Endodermal cell (in vitro differentiated cells): ENCODE measurements around the gene ATF3. TPM values are rescaled to one million over a fixed set of nuclear protein-coding genes. Genes with fewer than 3 reads are reported as not detected.

Experiments
- DNase-seq: peaks from one replicate; pipeline ENCODE4 v3.0.0-alpha.2; 2017
- H3K27ac ChIP-seq: 2 replicates; pipeline ENCODE4 v1.5.1; 2013; ENCODE audit warnings: mild to moderate bottlenecking, low read depth, low read length, moderate library complexity
- H3K27me3 ChIP-seq: 2 replicates; pipeline ENCODE4 v1.6.1; 2013; ENCODE audit warnings: mild to moderate bottlenecking, low read length, moderate library complexity; ENCODE audit not compliant: insufficient read depth, control insufficient read depth, poor library complexity, severe bottlenecking
- H3K36me3 ChIP-seq: 2 replicates; pipeline ENCODE4 v1.7.0; 2013; ENCODE audit warnings: mild to moderate bottlenecking, low read length, moderate library complexity; ENCODE audit not compliant: control insufficient read depth, insufficient read depth
- H3K4me1 ChIP-seq: one replicate; pipeline ENCODE4 v1.7.0; 2013; ENCODE audit warnings: low read length; ENCODE audit not compliant: control insufficient read depth, insufficient read depth
- H3K4me3 ChIP-seq: 2 replicates; pipeline ENCODE4 v1.5.1; 2013; ENCODE audit warnings: mild to moderate bottlenecking, low read length, moderate library complexity
- H3K9ac ChIP-seq: 2 replicates; pipeline ENCODE4 v1.6.1; 2013; ENCODE audit warnings: mild to moderate bottlenecking, low read length, moderate library complexity; ENCODE audit not compliant: poor library complexity, severe bottlenecking; ENCODE audit errors: extremely low read depth
- H3K9me3 ChIP-seq: 2 replicates; pipeline ENCODE4 v1.6.1; 2013; ENCODE audit warnings: mild to moderate bottlenecking, low read length, moderate library complexity; ENCODE audit not compliant: control insufficient read depth
- H3K27ac Mint-ChIP-seq: 2 replicates; pipeline ENCODE4 v1.8.0; 2020; ENCODE audit warnings: mixed read lengths
- H3K27me3 Mint-ChIP-seq: 2 replicates; pipeline ENCODE4 v1.8.0; 2021; ENCODE audit warnings: mild to moderate bottlenecking, mixed read lengths; ENCODE audit not compliant: insufficient read depth
- H3K36me3 Mint-ChIP-seq: 2 replicates; pipeline ENCODE4 v1.8.0; 2020; ENCODE audit warnings: low read depth, mixed read lengths
- H3K4me1 Mint-ChIP-seq: 2 replicates; pipeline ENCODE4 v1.8.0; 2020; ENCODE audit warnings: mixed read lengths
- H3K4me3 Mint-ChIP-seq: 2 replicates; pipeline ENCODE4 v1.8.0; 2020; ENCODE audit warnings: mild to moderate bottlenecking, moderate library complexity, mixed read lengths
- H3K9me3 Mint-ChIP-seq: 2 replicates; pipeline ENCODE4 v1.8.0; 2020; ENCODE audit warnings: mild to moderate bottlenecking, mixed read lengths
- CTCF ChIP-seq: fragments of 200-600 bp; sonication (generic); conservative IDR thresholded peaks from 2 replicates; pipeline ENCODE4 v1.5.0; 2021; ENCODE audit warnings: antibody characterized with exemption, mild to moderate bottlenecking
- WGBS, 2 experiments: methylation state at CpG; one replicate each; pipeline versions ENCODE4 v1.1.5 to v1.1.7; 2013; ENCODE audit warnings: missing lambda C conversion rate in 2 of 2, mixed read lengths in 1 of 2; ENCODE audit not compliant: insufficient coverage in 1 of 2, insufficient read length in 1 of 2; 5-methylcytosine and 5-hydroxymethylcytosine counted together
- total RNA-seq, 2 donors: library from RNA; stranded (reverse); fragmentation: NEBNext Ultra II Directional in 1 of 2; extraction: Animal tissue kit (Norgen Biotek cat#: 25700) in 1 of 2; gene quantifications; 2 replicates in 1 of 2; 3 replicates in 1 of 2; pipeline ENCODE4 v1.2.1, GENCODE V29; 2021

Gene ATF3
- total RNA-seq, 2 donors from 2014 or later = 12.6 to 24.0 TPM

GRCh38 chr1:212640223-212640878, 31.8 kb downstream of the ATF3 start:
- H3K4me1 ChIP-seq = peaks cover 8% of the 10 kb centered on the region
- H3K9me3 ChIP-seq = peaks cover 7% of the 10 kb centered on the region
- no peak for TF ChIP-seq CTCF
- peaks cover 19% of the 10 kb centered on the region for H3K4me1 Mint-ChIP-seq
- no peak for DNase-seq
- no peaks in the 10 kb centered on the region for H3K36me3 Mint-ChIP-seq
- peaks cover 3% of the 10 kb centered on the region for H3K27me3 ChIP-seq
- H3K36me3 ChIP-seq = no peaks in the 10 kb centered on the region
- no peak overlapping the region for H3K27ac Mint-ChIP-seq
- H3K9me3 Mint-ChIP-seq = peaks cover 10% of the 10 kb centered on the region
- no peak overlapping the region for H3K27ac ChIP-seq
- H3K4me3 ChIP-seq = no peak overlapping the region
- 90 to 93% methylated on average over 1 to 3 of the region's 3 CpGs for WGBS, 2 experiments
- peaks cover 38% of the 10 kb centered on the region for H3K27me3 Mint-ChIP-seq
- H3K4me3 Mint-ChIP-seq = no peak overlapping the region
- H3K9ac ChIP-seq = no peak overlapping the region

GRCh38 chr1:212641956-212642355, 33.4 kb downstream of the ATF3 start:
- Histone ChIP-seq H3K27ac (no peak overlapping the region), H3K9ac (no peak overlapping the region), H3K9me3 (peaks cover 9% of the 10 kb centered on the region), H3K4me3 (no peak overlapping the region), H3K36me3 (no peaks in the 10 kb centered on the region), H3K27me3 (peaks cover 3% of the 10 kb centered on the region), H3K4me1 (no peaks in the 10 kb centered on the region)
- no peaks in the 10 kb centered on the region for H3K36me3 Mint-ChIP-seq
- H3K27ac Mint-ChIP-seq = no peak overlapping the region
- H3K4me3 Mint-ChIP-seq = no peak overlapping the region
- peaks cover 10% of the 10 kb centered on the region for H3K9me3 Mint-ChIP-seq
- TF ChIP-seq CTCF = no peak
- H3K27me3 Mint-ChIP-seq = peaks cover 51% of the 10 kb centered on the region
- peaks cover 7% of the 10 kb centered on the region for H3K4me1 Mint-ChIP-seq
- no peak for DNase-seq
- 100% methylated on average over 1 of the region's 1 CpG; no CpG with 5 or more reads in 1 of the 2 experiments for WGBS, 2 experiments

GRCh38 chr1:212643877-212644276, 35.3 kb downstream of the ATF3 start:
- H3K9ac ChIP-seq = no peak overlapping the region
- Mint-ChIP-seq H3K27me3 (peaks cover 44% of the 10 kb centered on the region), H3K36me3 (no peaks in the 10 kb centered on the region), H3K9me3 (peaks cover 10% of the 10 kb centered on the region), H3K27ac (no peak overlapping the region), H3K4me1 (no peaks in the 10 kb centered on the region), H3K4me3 (no peak overlapping the region)
- WGBS, 2 experiments = 91 to 100% methylated on average over 2 of the region's 2 CpGs
- H3K4me3 ChIP-seq = no peak overlapping the region
- no peaks in the 10 kb centered on the region for H3K4me1 ChIP-seq
- no peaks in the 10 kb centered on the region for H3K36me3 ChIP-seq
- no peak overlapping the region for H3K27ac ChIP-seq
- no peak for DNase-seq
- peaks cover 9% of the 10 kb centered on the region for H3K9me3 ChIP-seq
- no peak for TF ChIP-seq CTCF
- H3K27me3 ChIP-seq = peaks cover 3% of the 10 kb centered on the region
